DOHH2 (cell line): Measurements from ENCODE around the gene CABLES1.

Experiments
- EZH2phosphoT487 ChIP-seq: fragments of 200-600 bp; sonication (generic); IDR thresholded peaks from 2 replicates; pipeline ENCODE4 v1.6.1; 2017; ENCODE audit warnings: borderline replicate concordance, mild to moderate bottlenecking, antibody characterized with exemption, low read length, moderate library complexity, mixed read lengths
- TF ChIP-seq, protein P1 (sequence below): fragments of 200-600 bp; sonication (generic); IDR thresholded peaks from one replicate; pipeline ENCODE4 v1.5.1; 2014; ENCODE audit warnings: antibody characterized with exemption, mild to moderate bottlenecking, low read depth, low read length; ENCODE audit not compliant: poor library complexity, severe bottlenecking

DNA sequence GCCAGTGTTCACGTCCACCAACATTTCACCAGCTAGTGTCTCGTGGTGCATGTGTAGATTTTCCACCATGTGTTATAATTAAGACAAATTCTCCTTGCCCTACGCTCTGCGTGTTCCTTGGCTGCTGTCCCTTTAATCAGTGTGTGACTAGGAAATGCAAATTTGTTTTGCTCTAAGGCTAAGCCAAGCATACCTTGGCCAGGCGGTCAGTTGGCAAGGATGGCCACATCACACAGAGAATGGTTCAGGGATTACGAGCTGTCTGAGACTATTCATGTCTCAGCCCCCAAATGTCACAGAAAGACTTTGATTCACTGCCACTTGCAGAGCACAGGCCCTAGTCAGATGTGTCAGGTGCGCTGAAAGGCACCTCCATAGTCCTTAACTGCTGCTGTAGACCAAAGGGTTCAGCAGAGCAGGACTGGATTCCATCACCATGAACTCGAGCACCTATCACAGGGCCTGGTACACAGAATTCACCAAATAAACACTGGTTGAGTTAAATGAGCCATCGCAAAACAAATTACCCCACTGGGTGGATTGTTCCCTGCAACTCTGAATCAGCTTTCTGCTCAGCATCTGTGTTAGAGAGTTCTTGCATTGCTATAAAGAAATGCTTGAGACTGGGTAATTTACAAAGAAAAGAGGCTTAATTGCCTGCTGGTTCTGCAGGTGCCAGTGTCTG, 128.4 kb downstream of the CABLES1 start:
- TF ChIP-seq, protein P1, sequence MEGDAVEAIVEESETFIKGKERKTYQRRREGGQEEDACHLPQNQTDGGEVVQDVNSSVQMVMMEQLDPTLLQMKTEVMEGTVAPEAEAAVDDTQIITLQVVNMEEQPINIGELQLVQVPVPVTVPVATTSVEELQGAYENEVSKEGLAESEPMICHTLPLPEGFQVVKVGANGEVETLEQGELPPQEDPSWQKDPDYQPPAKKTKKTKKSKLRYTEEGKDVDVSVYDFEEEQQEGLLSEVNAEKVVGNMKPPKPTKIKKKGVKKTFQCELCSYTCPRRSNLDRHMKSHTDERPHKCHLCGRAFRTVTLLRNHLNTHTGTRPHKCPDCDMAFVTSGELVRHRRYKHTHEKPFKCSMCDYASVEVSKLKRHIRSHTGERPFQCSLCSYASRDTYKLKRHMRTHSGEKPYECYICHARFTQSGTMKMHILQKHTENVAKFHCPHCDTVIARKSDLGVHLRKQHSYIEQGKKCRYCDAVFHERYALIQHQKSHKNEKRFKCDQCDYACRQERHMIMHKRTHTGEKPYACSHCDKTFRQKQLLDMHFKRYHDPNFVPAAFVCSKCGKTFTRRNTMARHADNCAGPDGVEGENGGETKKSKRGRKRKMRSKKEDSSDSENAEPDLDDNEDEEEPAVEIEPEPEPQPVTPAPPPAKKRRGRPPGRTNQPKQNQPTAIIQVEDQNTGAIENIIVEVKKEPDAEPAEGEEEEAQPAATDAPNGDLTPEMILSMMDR: no peak
- no peak for TF ChIP-seq EZH2phosphoT487
